Activated CD4-positive, alpha-beta T cell treated with anti-CD3 and anti-CD28 coated beads, Interleukin-2, amount 10 ng/mL, durations not matched to agents 7 days and 5 days (primary cell): ENCODE measurements around the gene HDAC5. TPM values are rescaled to one million over a fixed set of nuclear protein-coding genes. Genes with fewer than 3 reads are reported as not detected.
"Not testable (repeated sequence)": the region's sequence is repeated elsewhere in the genome, so short reads cannot be mapped to it uniquely, and the experiment has no call there.

Experiments used
- CTCF ChIA-PET: fragments of 350-600 bp; sonication (Branson Sonifier 250); formaldehyde crosslinking; loops from one replicate; lab custom pipeline; 2021; ENCODE audit warnings: antibody characterized with exemption; lab: Charles Lee
- POLR2A ChIA-PET: fragments of 350-600 bp; sonication (Branson Sonifier 250); formaldehyde crosslinking; loops from one replicate; lab custom pipeline; 2021; ENCODE audit warnings: antibody characterized with exemption; lab: Charles Lee
- DNase-seq: peaks from one replicate; pipeline ENCODE4 v3.0.0-alpha.2; 2020
- H3K27ac Mint-ChIP-seq: one replicate; pipeline ENCODE4 v1.8.0; 2021; ENCODE audit warnings: mild to moderate bottlenecking, moderate library complexity, mixed read lengths
- H3K27me3 Mint-ChIP-seq: one replicate; pipeline ENCODE4 v1.8.0; 2021; ENCODE audit warnings: mixed read lengths
- H3K36me3 Mint-ChIP-seq: one replicate; pipeline ENCODE4 v1.8.0; 2021; ENCODE audit warnings: low read depth, mixed read lengths
- H3K4me1 Mint-ChIP-seq: one replicate; pipeline ENCODE4 v1.8.0; 2021; ENCODE audit warnings: mixed read lengths
- H3K4me3 Mint-ChIP-seq: one replicate; pipeline ENCODE4 v1.8.0; 2021; ENCODE audit warnings: mild to moderate bottlenecking, moderate library complexity, mixed read lengths
- H3K9me3 Mint-ChIP-seq: one replicate; pipeline ENCODE4 v1.8.0; 2021; ENCODE audit warnings: mixed read lengths
- total RNA-seq, 2 experiments: library from RNA; stranded (reverse); gene quantifications; one replicate each; pipeline ENCODE4 v1.2.3, GENCODE V29; 2021

The HDAC5 gene
- total RNA-seq, 2 experiments from 2014 or later = 27.0 to 32.3 TPM

DNA sequence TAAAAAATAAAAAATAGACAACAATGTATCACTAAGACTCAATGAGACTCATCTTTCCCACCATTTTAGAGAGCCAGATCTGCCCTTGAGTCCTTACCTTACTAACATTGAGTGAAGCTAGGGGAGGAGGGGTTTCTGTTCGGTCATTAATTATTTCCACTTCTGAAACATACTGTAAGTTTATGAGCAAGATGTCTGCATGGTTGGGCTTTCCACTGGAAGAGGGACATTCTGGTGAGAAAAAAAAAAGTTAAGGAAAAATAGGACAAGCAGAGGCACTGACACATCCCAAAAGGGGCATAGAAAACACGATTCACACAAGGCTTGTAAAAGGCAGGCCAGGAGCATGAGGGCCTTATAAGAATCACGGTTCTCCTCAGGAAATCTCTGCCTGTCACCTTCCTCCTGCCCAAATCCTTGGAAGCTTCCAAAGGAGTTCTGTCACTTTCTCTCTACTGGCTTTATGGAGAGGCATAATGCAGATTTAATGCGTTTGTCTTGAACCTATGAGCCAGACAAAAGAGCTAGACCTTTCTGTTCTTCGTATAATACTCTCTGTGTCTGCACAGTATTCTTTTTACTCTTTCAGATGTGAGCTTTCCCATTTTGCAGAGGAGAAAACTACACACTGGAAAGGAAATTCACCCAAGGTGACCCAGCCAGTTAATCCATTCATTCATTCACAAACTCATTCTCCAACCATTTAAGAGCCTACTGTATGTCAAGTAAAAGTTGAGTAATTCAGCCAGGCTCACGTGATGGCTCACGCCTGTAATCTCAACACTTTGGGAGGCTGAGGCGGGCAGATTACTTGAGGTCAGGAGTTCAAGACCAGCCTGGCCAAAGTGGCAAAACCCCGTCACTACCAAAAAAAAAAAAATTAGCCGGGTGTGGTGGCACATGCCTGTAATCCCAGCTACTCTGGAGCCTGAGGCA lies 59.5 kb downstream of the HDAC5 start:
- Mint-ChIP-seq H3K4me3 (peak overlapping the region; percentile 30), H3K36me3 (peaks cover 47% of the 10 kb centered on the region), H3K4me1 (peaks cover 55% of the 10 kb centered on the region), H3K27ac (no peak overlapping the region), H3K9me3 (no peaks in the 10 kb centered on the region), H3K27me3 (no peaks in the 10 kb centered on the region)
- ChIA-PET CTCF (interaction anchor here (0.6 kb wide), 1 partner anchor 52 kb away, joined by 4 read pairs; no protein-coding TSS in a partner anchor), POLR2A (interaction anchor here (0.6 kb wide), 1 partner anchor 12 kb away, joined by 3 read pairs; no protein-coding TSS in a partner anchor)
- DNase-seq = no peak

DNA sequence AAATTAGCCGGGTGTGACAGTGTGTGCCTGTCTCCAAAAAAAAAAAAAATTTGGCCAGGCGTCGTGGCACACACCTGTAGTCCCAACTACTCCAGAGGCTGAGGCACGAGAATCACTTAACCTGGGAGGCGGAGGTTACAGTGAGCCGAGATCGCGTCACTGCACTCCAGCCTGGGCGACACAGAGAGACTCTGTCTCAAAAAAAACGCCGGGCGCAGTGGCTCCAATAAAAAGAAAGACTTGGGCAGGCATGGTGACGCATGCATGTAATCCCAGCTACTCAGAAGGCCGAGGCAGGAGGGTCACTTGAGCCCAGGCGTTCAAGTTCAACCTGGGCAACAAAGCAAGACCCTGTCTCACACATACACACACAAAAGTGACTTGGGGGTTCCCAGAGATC lies 60.6 kb downstream of the HDAC5 start:
- CTCF ChIA-PET = no interaction called here
- Mint-ChIP-seq H3K4me3 (no peak overlapping the region), H3K27ac (no peak overlapping the region), H3K27me3 (no peaks in the 10 kb centered on the region), H3K36me3 (peaks cover 56% of the 10 kb centered on the region), H3K9me3 (no peaks in the 10 kb centered on the region), H3K4me1 (peaks cover 56% of the 10 kb centered on the region)
- POLR2A ChIA-PET = interaction anchor here (0.6 kb wide), 1 partner anchor 11 kb away, joined by 3 read pairs; no protein-coding TSS in a partner anchor
- no peak for DNase-seq

DNA sequence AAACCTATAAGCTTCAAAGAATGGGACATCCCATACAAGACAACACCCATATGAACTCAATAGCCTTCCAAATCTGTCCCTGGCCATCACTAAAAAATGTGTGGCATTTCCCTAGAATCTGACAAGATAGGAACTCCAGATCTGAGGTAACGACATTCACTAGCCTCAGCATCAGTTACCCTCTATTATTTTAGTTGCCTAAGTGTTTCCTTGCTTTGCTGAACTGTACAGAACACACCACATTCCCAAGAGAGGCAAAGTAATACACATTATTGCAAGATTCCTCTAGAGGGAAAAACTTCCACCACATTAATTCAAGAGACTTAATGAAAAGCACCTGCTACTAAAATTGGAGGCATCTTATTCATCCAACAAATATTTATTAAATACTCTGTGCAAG lies 62.0 kb downstream of the HDAC5 start:
- H3K4me1 Mint-ChIP-seq = peaks cover 45% of the 10 kb centered on the region
- ChIA-PET CTCF (interaction anchor here (0.5 to 1.1 kb wide), 3 partner anchors 55 to 80 kb away, joined by 4 read pairs; no protein-coding TSS in a partner anchor), POLR2A (interaction anchor here (0.7 kb wide), 1 partner anchor 29 kb away, joined by 3 read pairs; no protein-coding TSS in a partner anchor)
- no peak for DNase-seq
- no peak overlapping the region for H3K27ac Mint-ChIP-seq
- no peak overlapping the region for H3K4me3 Mint-ChIP-seq
- H3K27me3 Mint-ChIP-seq = no peaks in the 10 kb centered on the region
- peaks cover 56% of the 10 kb centered on the region for H3K36me3 Mint-ChIP-seq
- no peaks in the 10 kb centered on the region for H3K9me3 Mint-ChIP-seq

DNA sequence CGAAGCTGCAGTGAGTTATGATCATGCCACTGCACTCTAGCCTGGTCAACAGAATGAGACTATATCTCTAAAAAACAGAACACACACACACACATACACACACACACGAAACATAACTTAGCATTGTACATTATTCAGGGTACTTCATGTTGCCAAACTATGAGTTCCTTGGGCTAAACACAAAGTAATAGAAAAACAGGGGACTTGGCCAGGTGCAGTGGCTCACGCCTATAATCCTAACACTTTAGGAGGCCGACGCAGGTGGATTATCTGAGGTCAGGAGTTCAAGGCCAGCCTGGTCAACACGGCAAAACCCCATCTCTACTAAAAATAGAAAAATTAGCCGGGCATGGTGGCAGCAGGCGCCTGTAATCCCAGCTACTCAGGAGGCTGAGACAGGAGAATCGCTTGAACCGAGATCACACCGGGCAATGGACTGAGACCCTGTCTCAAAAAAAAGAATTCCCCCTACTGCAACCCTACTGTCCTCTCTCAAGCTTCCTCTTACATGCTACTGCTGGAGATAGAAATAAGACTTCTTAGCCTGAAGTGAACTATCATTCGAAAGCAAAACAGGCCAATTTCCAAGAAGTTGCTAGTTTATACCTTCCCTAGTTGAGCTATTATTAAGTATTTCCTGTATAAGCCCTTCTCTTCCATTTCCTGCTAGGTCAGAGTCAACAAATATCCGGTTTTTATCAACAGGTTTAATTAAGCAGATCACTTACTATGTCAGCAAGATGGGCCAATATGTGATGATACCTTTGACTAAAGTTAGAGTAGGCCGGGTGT lies 64.1 kb downstream of the HDAC5 start:
- Mint-ChIP-seq H3K27me3 (no peaks in the 10 kb centered on the region), H3K9me3 (no peaks in the 10 kb centered on the region), H3K27ac (no peak overlapping the region), H3K4me1 (peaks cover 35% of the 10 kb centered on the region), H3K36me3 (peaks cover 55% of the 10 kb centered on the region), H3K4me3 (no peak overlapping the region)
- POLR2A ChIA-PET = no interaction called here
- DNase-seq = no peak
- CTCF ChIA-PET = interaction anchor here (0.6 to 0.8 kb wide), 2 partner anchors 15 to 17 kb away, joined by 3 to 5 read pairs; no protein-coding TSS in a partner anchor

DNA sequence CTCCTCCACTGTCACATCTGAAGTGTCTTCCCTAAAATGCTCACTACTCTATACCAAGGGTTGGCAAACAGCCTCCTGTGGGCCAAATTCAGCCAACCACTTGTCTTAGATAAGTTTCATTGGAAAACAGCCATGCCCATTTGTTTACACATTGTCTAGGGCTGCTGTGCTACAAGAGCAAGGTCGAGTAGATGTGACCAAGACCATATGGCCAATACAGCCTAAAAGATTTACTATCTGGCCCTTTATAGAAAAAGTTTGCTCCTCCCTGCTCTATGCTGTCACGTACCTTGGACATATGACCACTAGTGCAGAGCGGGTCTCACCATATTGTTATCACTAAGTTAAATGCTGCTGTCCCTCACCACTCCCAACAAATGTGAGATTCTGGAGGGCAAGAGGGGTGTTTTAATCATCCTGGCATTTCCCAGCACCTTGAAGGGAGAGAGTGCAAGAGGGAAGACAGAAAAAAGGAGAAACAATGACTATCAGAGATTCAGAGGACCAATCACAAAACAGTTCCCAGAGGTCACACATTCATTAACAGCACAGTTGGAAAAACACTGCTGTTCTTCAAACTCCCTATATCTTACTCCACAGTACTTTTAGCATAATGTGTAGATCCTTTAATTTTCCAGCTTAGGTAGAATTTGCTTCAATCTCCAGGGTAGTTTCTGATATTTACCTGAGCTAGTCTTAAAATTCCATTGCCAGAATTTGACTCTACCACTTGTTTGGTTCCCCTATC lies 70.1 kb downstream of the HDAC5 start:
- H3K36me3 Mint-ChIP-seq = peaks cover 33% of the 10 kb centered on the region
- ChIA-PET CTCF (interaction anchor here (1.2 kb wide), 1 partner anchor 119 kb away, joined by 3 read pairs; no protein-coding TSS in a partner anchor), POLR2A (no interaction called here)

DNA sequence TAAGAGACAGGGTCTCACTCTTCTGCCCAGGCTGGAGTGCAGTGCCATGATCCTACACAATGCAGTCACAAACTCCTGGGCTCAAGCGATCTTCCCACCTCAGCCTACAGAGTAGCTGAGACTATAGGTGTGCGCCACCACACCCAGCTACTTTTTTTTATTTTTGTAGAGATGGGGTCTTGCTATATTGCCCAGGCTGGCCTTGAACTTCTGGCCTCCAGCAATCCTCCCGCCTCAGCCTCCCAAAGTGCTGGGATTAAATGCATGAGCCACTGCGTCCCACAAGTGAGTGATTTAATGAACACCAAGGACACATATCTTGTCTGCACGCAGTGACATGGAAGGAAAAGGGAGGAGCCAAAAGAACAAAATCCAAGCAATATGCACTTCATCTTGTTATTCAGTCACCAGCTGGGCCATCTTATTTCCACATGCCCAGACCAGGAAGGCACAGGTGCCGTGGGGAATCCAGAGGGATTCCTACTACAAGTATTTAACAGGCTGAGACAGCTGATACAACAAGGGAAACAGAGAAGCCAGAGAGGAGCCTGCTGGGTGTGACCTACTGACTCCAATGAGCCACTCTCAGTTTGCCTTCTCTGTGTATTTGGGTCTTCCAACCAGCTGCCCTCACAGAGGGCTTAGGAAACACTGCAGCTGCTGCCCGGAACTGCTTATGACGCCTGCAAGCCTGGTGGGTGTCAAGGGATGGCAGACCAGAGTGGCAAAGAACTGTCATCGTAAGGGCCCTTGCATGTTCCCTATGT lies 74.0 kb downstream of the HDAC5 start:
- peaks cover 37% of the 10 kb centered on the region for H3K36me3 Mint-ChIP-seq
- peaks cover 4% of the 10 kb centered on the region for H3K4me1 Mint-ChIP-seq
- DNase-seq = no peak
- no peak overlapping the region for H3K4me3 Mint-ChIP-seq
- POLR2A ChIA-PET = no interaction called here
- H3K27me3 Mint-ChIP-seq = no peaks in the 10 kb centered on the region
- H3K27ac Mint-ChIP-seq = no peak overlapping the region
- no peaks in the 10 kb centered on the region for H3K9me3 Mint-ChIP-seq
- CTCF ChIA-PET = interaction anchor here (1.6 kb wide), 1 partner anchor 10 kb away, joined by 4 read pairs; no protein-coding TSS in a partner anchor

More for the DNA sequence above, 70.1 kb downstream of the HDAC5 start:
- no peaks in the 10 kb centered on the region for H3K27me3 Mint-ChIP-seq
- DNase-seq = no peak
- H3K9me3 Mint-ChIP-seq = no peaks in the 10 kb centered on the region
- no peak overlapping the region for H3K27ac Mint-ChIP-seq
- no peak overlapping the region for H3K4me3 Mint-ChIP-seq
- no peaks in the 10 kb centered on the region for H3K4me1 Mint-ChIP-seq

DNA sequence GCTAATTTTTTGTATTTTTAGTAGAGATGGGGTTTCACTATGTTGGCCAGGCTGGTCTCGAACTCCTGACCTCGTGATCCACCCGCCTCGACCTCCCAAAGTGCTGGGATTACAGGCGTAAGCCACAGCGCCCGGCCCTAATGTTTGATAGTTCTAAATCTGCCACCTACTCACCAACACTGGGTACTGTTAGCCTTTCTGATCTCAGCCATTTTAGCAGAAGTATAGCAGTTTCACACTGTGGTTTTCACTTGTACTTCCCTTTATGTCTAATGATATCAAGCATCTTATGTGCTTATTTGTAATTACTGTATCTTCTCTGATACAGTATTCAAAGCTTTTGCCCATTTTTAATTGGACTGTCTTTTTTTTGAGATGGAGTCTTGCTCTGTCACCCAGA lies 76.5 kb downstream of the HDAC5 start:
- DNase-seq, H3K9me3 Mint-ChIP-seq, POLR2A ChIA-PET, H3K27me3 Mint-ChIP-seq, CTCF ChIA-PET, H3K4me1 Mint-ChIP-seq, H3K4me3 Mint-ChIP-seq: not testable (repeated sequence)
- Mint-ChIP-seq H3K27ac (peak overlapping the region; percentile 31), H3K36me3 (peaks cover 21% of the 10 kb centered on the region)

DNA sequence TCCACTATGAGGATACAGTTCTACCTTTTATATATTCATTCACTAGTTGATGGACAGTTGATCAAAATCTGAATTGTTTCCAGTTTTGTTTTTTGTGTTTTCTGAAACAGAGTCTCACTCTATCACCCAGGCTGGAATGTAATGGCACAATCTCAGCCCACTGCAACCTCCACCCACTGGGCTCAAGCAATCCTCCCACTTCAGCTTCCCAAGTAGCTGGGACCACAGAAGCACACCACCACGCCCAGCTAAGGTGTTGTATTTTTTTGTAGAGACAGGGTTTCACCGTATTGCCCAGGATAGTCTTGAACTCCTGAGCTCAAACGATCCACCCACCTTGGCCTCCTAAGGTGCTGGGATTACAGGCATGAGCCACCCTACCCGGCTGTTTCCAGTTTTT lies 78.0 kb downstream of the HDAC5 start:
- POLR2A ChIA-PET = no interaction called here
- H3K9me3 Mint-ChIP-seq = no peaks in the 10 kb centered on the region

DNA sequence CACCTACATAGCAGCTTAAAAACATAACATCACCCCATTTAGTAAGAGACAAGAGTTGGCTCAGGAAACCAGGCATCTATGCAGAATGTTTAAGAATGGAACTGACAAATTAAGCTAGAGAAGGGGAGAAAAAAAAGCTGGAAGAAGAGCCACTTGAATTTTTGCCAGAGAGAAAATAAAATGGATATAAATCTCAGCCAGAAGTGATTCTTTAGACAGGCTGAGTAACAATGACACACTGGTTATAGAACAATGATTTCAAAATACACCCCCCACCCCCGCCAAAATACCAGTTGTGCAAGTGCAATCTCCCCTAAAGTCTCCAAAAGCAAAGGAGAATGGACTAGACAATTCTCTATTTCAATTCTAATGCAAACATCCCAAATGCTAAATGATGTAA lies 79.4 kb downstream of the HDAC5 start:
- Mint-ChIP-seq H3K4me3 (no peak overlapping the region), H3K27ac (no peak overlapping the region), H3K36me3 (peaks cover 22% of the 10 kb centered on the region), H3K9me3 (no peaks in the 10 kb centered on the region), H3K4me1 (peaks cover 24% of the 10 kb centered on the region), H3K27me3 (no peaks in the 10 kb centered on the region)
- CTCF ChIA-PET = interaction anchor here (0.6 to 1.8 kb wide), 3 partner anchors 22 to 783 kb away, joined by 3 to 5 read pairs (median 4); no protein-coding TSS in a partner anchor
- no peak for DNase-seq
- POLR2A ChIA-PET = no interaction called here

More for the DNA sequence above, 78.0 kb downstream of the HDAC5 start:
- Mint-ChIP-seq H3K36me3 (peaks cover 21% of the 10 kb centered on the region), H3K27me3 (no peaks in the 10 kb centered on the region), H3K27ac (no peak overlapping the region), H3K4me3 (no peak overlapping the region), H3K4me1 (peaks cover 15% of the 10 kb centered on the region)
- DNase-seq = no peak
- CTCF ChIA-PET = no interaction called here

DNA sequence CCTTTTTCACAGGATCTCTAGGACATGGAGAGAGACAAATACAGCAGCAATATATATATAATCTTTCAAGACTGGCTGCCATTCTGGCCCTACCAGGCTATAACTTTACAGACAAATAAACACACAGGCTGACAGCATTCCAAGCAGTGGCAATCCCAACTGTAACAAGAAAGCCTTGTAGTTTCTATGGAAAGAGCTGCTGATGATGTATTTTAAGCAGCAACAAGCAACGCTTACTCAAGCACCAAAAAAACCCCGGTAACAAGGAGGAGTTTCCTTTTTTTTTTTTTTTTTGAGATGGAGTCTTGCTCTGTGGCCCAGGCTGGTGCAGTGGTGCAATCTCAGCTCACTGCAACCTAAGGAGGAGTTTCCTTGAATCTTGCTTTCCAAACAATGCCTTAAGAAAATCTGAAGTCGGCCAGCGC lies 80.2 kb downstream of the HDAC5 start:
- CTCF ChIA-PET = interaction anchor here (1.1 to 1.8 kb wide), 5 partner anchors 13 to 133 kb away, joined by 3 to 10 read pairs (median 4); partner anchors contain the start of gene LSM12

More for the DNA sequence above, 80.2 kb downstream of the HDAC5 start:
- H3K9me3 Mint-ChIP-seq = no peaks in the 10 kb centered on the region
- H3K36me3 Mint-ChIP-seq = peaks cover 24% of the 10 kb centered on the region
- H3K4me3 Mint-ChIP-seq = no peak overlapping the region
- no peak overlapping the region for H3K27ac Mint-ChIP-seq
- peaks cover 24% of the 10 kb centered on the region for H3K4me1 Mint-ChIP-seq
- H3K27me3 Mint-ChIP-seq = no peaks in the 10 kb centered on the region
- POLR2A ChIA-PET = no interaction called here
- no peak for DNase-seq
